GM19395 (cell line): ENCODE results near the gene KRT31.
"Not testable (repeated sequence)": the region's sequence is repeated elsewhere in the genome, so short reads cannot be mapped to it uniquely, and the experiment has no call there.

Experiments
- ATAC-seq: cut with Tn5 transposase; IDR thresholded peaks from one replicate; pipeline ENCODE4 v1.9.1; 2021; ENCODE audit warnings: mild to moderate bottlenecking, moderate library complexity; ENCODE audit not compliant: unreplicated experiment

The KRT31 gene

GRCh38 chr17:41396996-41397660, at the start of gene KRT31:
TSS of gene KRT31 (minus strand) at chr17:41397608. CDS start at chr17:41397539, 69 bp downstream.
- no peak for ATAC-seq

- no peak for ATAC-seq
Measured at GRCh38 chr17:41446806-41447205, 49.4 kb upstream of the KRT31 start.

- ATAC-seq, result no peak
Measured at GRCh38 chr17:41444640-41445039, 47.2 kb upstream of the KRT31 start.

- no peak for ATAC-seq
Measured at GRCh38 chr17:41444186-41444585, 46.8 kb upstream of the KRT31 start.

GRCh38 chr17:41442739-41443138, 45.3 kb upstream of the KRT31 start:
- no peak for ATAC-seq

GRCh38 chr17:41440531-41441033, 43.2 kb upstream of the KRT31 start, which contains the start of gene KRT38:
TSS of gene KRT38 (minus strand) at chr17:41440983. CDS start at chr17:41440921, 62 bp downstream.
- ATAC-seq, result no peak

GRCh38 chr17:41439375-41439774, 42.0 kb upstream of the KRT31 start:
- ATAC-seq, result no peak

- ATAC-seq, result no peak
Measured at GRCh38 chr17:41437769-41438168, 40.4 kb upstream of the KRT31 start.

GRCh38 chr17:41437254-41437653, 39.8 kb upstream of the KRT31 start:
- ATAC-seq, result no peak

- no peak for ATAC-seq
Measured at GRCh38 chr17:41434415-41434814, 37.0 kb upstream of the KRT31 start.

GRCh38 chr17:41434005-41434404, 36.6 kb upstream of the KRT31 start:
- no peak for ATAC-seq

GRCh38 chr17:41433586-41433985, 36.2 kb upstream of the KRT31 start:
- no peak for ATAC-seq

- not testable (repeated sequence) for ATAC-seq
Measured at GRCh38 chr17:41430376-41430775, 33.0 kb upstream of the KRT31 start.

- ATAC-seq, result no peak
Measured at GRCh38 chr17:41429667-41430066, 32.3 kb upstream of the KRT31 start.

GRCh38 chr17:41428591-41429291, 31.3 kb upstream of the KRT31 start:
- ATAC-seq, result no peak

GRCh38 chr17:41424111-41424635, 26.8 kb upstream of the KRT31 start, which contains the start of gene KRT37:
TSS of gene KRT37 (minus strand) at chr17:41424585. CDS start at chr17:41424523, 62 bp downstream.
- no peak for ATAC-seq

- not testable (repeated sequence) for ATAC-seq
Measured at GRCh38 chr17:41422586-41422985, 25.2 kb upstream of the KRT31 start.

GRCh38 chr17:41421617-41422016, 24.2 kb upstream of the KRT31 start:
- ATAC-seq, result no peak

GRCh38 chr17:41421116-41421515, 23.7 kb upstream of the KRT31 start:
- no peak for ATAC-seq

- ATAC-seq, result no peak
Measured at GRCh38 chr17:41420134-41420533, 22.7 kb upstream of the KRT31 start.

GRCh38 chr17:41419716-41420115, 22.3 kb upstream of the KRT31 start:
- no peak for ATAC-seq
